Suprapubic skin (tissue), 4 donors: ENCODE data around the gene SEC14L1. TPM values are rescaled to one million over a fixed set of nuclear protein-coding genes. Genes with fewer than 3 reads are reported as not detected.
"Not testable (repeated sequence)": the region's sequence is repeated elsewhere in the genome, so short reads cannot be mapped to it uniquely, and the experiment has no call there.

ENCODE experiments used
- DNase-seq, 2 donors: peaks; one replicate each; pipeline ENCODE4 v3.0.0-alpha.2; 2019; ENCODE audit warnings: low spot score in 2 of 2
- H3K27ac ChIP-seq: fragments of 200-600 bp; sonication (generic); one replicate; pipeline ENCODE4 v1.5.1; 2019
- H3K27me3 ChIP-seq: fragments of 200-600 bp; sonication (generic); one replicate; pipeline ENCODE4 v1.5.1; 2019
- H3K36me3 ChIP-seq: fragments of 200-600 bp; sonication (generic); one replicate; pipeline ENCODE4 v1.5.1; 2019
- H3K4me1 ChIP-seq: fragments of 200-600 bp; sonication (generic); one replicate; pipeline ENCODE4 v1.5.1; 2019
- H3K4me3 ChIP-seq: fragments of 200-600 bp; sonication (generic); one replicate; pipeline ENCODE4 v1.5.1; 2019; ENCODE audit warnings: mild to moderate bottlenecking
- H3K9me3 ChIP-seq: fragments of 200-600 bp; sonication (generic); one replicate; pipeline ENCODE4 v1.5.1; 2019
- EP300 ChIP-seq: sonication (generic); formaldehyde crosslinking; IDR thresholded peaks from one replicate; pipeline ENCODE4 v1.6.1; 2017; ENCODE audit warnings: antibody characterized with exemption
- POLR2A ChIP-seq, 2 donors: fragments of 450-650 bp; IDR thresholded peaks; one replicate each; pipeline ENCODE4 v1.6.1; 2017; ENCODE audit warnings: antibody characterized with exemption in 2 of 2, mild to moderate bottlenecking in 2 of 2, moderate library complexity in 2 of 2
- POLR2AphosphoS5 ChIP-seq, 3 donors: sonication (generic); formaldehyde crosslinking; IDR thresholded peaks; one replicate each; pipeline ENCODE4 v1.6.1; 2017; ENCODE audit warnings: antibody characterized with exemption in 3 of 3
- WGBS: methylation state at CpG from one replicate; pipeline ENCODE4 v1.1.5; 2018; 5-methylcytosine and 5-hydroxymethylcytosine counted together
- total RNA-seq, 4 donors: library from RNA; depleted of rRNA; stranded (reverse); fragments of >200 nt; gene quantifications; one replicate each; pipeline ENCODE4 v1.1.0, GENCODE V29; 2016
- TF ChIP-seq, protein P1 (sequence below), 2 donors: fragments of 200-600 bp in 1 of 2; fragments of 450-650 bp in 1 of 2; sonication (generic) in 1 of 2; IDR thresholded peaks; one replicate each; pipeline ENCODE4 v1.5.1; 2016 to 2019; ENCODE audit warnings: antibody characterized with exemption in 2 of 2, mild to moderate bottlenecking in 1 of 2, moderate library complexity in 1 of 2

The SEC14L1 gene
- total RNA-seq, 4 donors from 2014 or later: 35.5 to 87.3 (median 51.6) TPM

DNA sequence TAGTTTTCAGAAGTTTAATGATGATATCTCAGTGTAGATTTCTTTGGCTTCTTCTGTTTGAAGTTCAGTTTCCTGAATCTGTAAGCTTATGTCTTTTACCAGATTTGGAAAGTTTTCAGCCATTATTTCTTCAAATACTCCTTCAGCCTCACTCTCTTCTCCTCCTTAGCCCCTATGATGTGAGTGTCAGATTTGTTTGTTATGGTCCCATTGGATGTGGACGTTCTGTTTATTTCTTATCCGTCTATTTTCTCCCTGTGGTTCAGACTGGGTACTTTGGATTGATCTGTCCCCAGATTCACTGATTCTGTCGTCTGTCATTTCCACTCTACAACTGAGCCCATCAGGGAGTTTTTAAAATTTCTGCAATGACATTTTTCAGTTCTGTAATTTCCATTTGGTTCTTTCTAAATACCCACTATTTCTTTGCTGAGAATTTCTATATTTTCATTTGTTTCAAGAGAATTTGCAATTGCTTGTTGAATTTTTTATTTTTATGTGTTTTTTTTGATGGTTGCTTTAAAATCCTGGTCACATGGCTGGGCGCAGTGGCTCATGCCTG is 110.9 kb downstream of the SEC14L1 start:
- peaks cover 17% of the 10 kb centered on the region for H3K4me1 ChIP-seq
- peaks cover 6% of the 10 kb centered on the region for H3K27me3 ChIP-seq
- no peaks in the 10 kb centered on the region for H3K36me3 ChIP-seq
- no peak for DNase-seq
- no peak overlapping the region for H3K27ac ChIP-seq
- no peaks in the 10 kb centered on the region for H3K9me3 ChIP-seq
- TF ChIP-seq POLR2A (IDR thresholded peaks at IDR 0.05) (no peak), POLR2AphosphoS5 (IDR thresholded peaks at IDR 0.05) (no peak), EP300 (no peak)
- TF ChIP-seq, protein P1, sequence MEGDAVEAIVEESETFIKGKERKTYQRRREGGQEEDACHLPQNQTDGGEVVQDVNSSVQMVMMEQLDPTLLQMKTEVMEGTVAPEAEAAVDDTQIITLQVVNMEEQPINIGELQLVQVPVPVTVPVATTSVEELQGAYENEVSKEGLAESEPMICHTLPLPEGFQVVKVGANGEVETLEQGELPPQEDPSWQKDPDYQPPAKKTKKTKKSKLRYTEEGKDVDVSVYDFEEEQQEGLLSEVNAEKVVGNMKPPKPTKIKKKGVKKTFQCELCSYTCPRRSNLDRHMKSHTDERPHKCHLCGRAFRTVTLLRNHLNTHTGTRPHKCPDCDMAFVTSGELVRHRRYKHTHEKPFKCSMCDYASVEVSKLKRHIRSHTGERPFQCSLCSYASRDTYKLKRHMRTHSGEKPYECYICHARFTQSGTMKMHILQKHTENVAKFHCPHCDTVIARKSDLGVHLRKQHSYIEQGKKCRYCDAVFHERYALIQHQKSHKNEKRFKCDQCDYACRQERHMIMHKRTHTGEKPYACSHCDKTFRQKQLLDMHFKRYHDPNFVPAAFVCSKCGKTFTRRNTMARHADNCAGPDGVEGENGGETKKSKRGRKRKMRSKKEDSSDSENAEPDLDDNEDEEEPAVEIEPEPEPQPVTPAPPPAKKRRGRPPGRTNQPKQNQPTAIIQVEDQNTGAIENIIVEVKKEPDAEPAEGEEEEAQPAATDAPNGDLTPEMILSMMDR (IDR thresholded peaks at IDR 0.05): no peak
- no peak overlapping the region for H3K4me3 ChIP-seq
- 81% methylated on average over 4 of the region's 4 CpGs for WGBS

DNA sequence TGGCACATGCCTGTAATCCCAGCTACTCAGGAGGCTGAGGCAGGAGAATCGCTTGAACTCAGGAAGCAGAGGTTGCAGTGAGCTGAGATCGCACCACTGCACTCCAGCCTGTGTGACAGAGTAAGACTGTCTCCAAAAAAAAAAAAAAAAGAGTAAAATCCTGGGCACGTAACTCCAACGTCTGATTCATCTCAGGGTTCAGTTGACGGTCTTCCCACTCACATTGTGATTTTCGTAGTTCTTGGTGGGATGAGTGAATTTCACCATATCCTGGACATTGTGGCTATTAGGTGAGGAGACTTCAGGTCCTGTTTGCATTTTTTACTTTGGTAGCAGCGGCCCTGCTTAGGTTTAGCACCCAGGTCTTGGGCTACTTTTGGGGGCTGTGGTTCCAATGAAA is 111.5 kb downstream of the SEC14L1 start:
- 71% methylated on average over 7 of the region's 7 CpGs for WGBS
- H3K4me1 ChIP-seq: peaks cover 11% of the 10 kb centered on the region
- not testable (repeated sequence) for DNase-seq, H3K9me3 ChIP-seq, H3K36me3 ChIP-seq, H3K27me3 ChIP-seq, H3K4me3 ChIP-seq, H3K27ac ChIP-seq

GRCh38 chr17:77253611-77254051 is 112.9 kb downstream of the SEC14L1 start:
- 81% methylated on average over 10 of the region's 11 CpGs for WGBS
- H3K27me3 ChIP-seq: peaks cover 16% of the 10 kb centered on the region
- no peak overlapping the region for H3K27ac ChIP-seq
- no peaks in the 10 kb centered on the region for H3K9me3 ChIP-seq
- peaks cover 8% of the 10 kb centered on the region for H3K4me1 ChIP-seq
- no peaks in the 10 kb centered on the region for H3K36me3 ChIP-seq
- H3K4me3 ChIP-seq: no peak overlapping the region
- DNase-seq: no peak
- TF ChIP-seq POLR2AphosphoS5 (IDR thresholded peaks at IDR 0.05): no peak
- TF ChIP-seq POLR2A (IDR thresholded peaks at IDR 0.05): no peak
- no peak for TF ChIP-seq EP300
- TF ChIP-seq, protein P1 (IDR thresholded peaks at IDR 0.05): no peak

GRCh38 chr17:77254951-77255825 is 114.4 kb downstream of the SEC14L1 start:
- no peak overlapping the region for H3K4me3 ChIP-seq
- TF ChIP-seq POLR2A (IDR thresholded peaks at IDR 0.05) (no peak), EP300 (no peak), POLR2AphosphoS5 (IDR thresholded peaks at IDR 0.05) (no peak)
- TF ChIP-seq, protein P1 (IDR thresholded peaks at IDR 0.05): no peak

GRCh38 chr17:77255970-77256369 is 115.2 kb downstream of the SEC14L1 start:
- H3K36me3 ChIP-seq, H3K27ac ChIP-seq, H3K9me3 ChIP-seq, DNase-seq, H3K4me3 ChIP-seq, H3K4me1 ChIP-seq: not testable (repeated sequence)
- peaks cover 16% of the 10 kb centered on the region for H3K27me3 ChIP-seq
- 55% methylated on average over 7 of the region's 14 CpGs for WGBS

More at GRCh38 chr17:77254951-77255825, 114.4 kb downstream of the SEC14L1 start:
- 46% methylated on average over 13 of the region's 25 CpGs for WGBS
- Histone ChIP-seq H3K36me3 (no peaks in the 10 kb centered on the region), H3K27ac (no peak overlapping the region), H3K27me3 (peaks cover 16% of the 10 kb centered on the region), H3K9me3 (no peaks in the 10 kb centered on the region), H3K4me1 (peaks cover 8% of the 10 kb centered on the region)
- no peak for DNase-seq

DNA sequence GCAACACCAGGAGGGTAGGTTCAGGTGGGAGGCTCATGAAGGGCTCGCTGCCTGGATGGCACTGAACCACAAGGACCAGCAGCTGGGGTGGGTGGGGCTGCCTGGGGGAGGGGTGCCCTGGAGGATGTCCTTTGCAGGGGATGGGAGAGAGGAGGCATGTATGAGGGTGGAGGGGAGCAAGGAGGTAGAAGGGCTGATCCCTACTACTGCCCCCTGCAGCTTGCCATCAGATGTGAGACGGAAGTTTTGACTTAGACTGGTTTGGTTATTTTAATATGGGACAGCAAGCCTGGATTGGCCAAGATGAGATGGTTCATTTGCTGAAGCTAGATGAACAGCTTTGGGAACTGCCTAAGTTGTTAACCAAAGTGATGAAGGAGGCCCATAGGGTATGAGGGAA is 115.9 kb downstream of the SEC14L1 start:
- no peaks in the 10 kb centered on the region for H3K9me3 ChIP-seq
- no peak for DNase-seq
- H3K36me3 ChIP-seq: no peaks in the 10 kb centered on the region
- TF ChIP-seq POLR2A (IDR thresholded peaks at IDR 0.05): no peak
- TF ChIP-seq, protein P1 (IDR thresholded peaks at IDR 0.05): no peak
- no peak for TF ChIP-seq EP300
- no peak for TF ChIP-seq POLR2AphosphoS5 (IDR thresholded peaks at IDR 0.05)
- H3K27me3 ChIP-seq: peaks cover 16% of the 10 kb centered on the region
- no peak overlapping the region for H3K27ac ChIP-seq
- no peak overlapping the region for H3K4me3 ChIP-seq
- WGBS: 79% methylated on average over 1 of the region's 2 CpGs
- peaks cover 8% of the 10 kb centered on the region for H3K4me1 ChIP-seq
